ENCODE data around the gene ABHD8. TPM values are rescaled to one million over a fixed set of nuclear protein-coding genes. Genes with fewer than 3 reads are reported as not detected.

Gene ABHD8
- total RNA-seq, 2 donors from 2014 or later, result 11.8 to 15.8 TPM

- DNase-seq (ENCODE audit: low spot score), result no peak
Observed at GRCh38 chr19:17293605-17294004, 9.6 kb downstream of the ABHD8 start.

GRCh38 chr19:17292301-17293074 is 10.7 kb downstream of the ABHD8 start:
- Histone ChIP-seq H3K27me3 (no peaks in the 10 kb centered on the region), H3K9me3 (no peaks in the 10 kb centered on the region), H3K36me3 (no peaks in the 10 kb centered on the region), H3K4me1 (peaks cover 0 to 17% of the 10 kb centered on the region in 2 donors), H3K27ac (peak overlapping the region; percentile 50 to 53), H3K4me3 (peak overlapping the region; percentile 20 to 56)
- TF ChIP-seq CTCF (IDR thresholded peaks at IDR 0.05), result peak; percentile 50 to 73
- peak; percentile 82 for DNase-seq (ENCODE audit: low spot score)

More at GRCh38 chr19:17293605-17294004, 9.6 kb downstream of the ABHD8 start:
- Histone ChIP-seq H3K4me3 (no peak overlapping the region), H3K36me3 (peaks cover 6% of the 10 kb centered on the region), H3K4me1 (peaks cover 0 to 17% of the 10 kb centered on the region in 2 donors), H3K27me3 (no peaks in the 10 kb centered on the region), H3K27ac (no peak overlapping the region), H3K9me3 (no peaks in the 10 kb centered on the region)
- TF ChIP-seq CTCF (IDR thresholded peaks at IDR 0.05), result no peak

- no peak overlapping the region for H3K27ac ChIP-seq
- no peaks in the 10 kb centered on the region for H3K27me3 ChIP-seq
- peak in 1 of 2 donors; percentile 26 for TF ChIP-seq CTCF (IDR thresholded peaks at IDR 0.05)
- no peaks in the 10 kb centered on the region for H3K36me3 ChIP-seq
- peaks cover 0 to 17% of the 10 kb centered on the region in 2 donors for H3K4me1 ChIP-seq
- DNase-seq (ENCODE audit: low spot score), result no peak
- no peaks in the 10 kb centered on the region for H3K9me3 ChIP-seq
- H3K4me3 ChIP-seq, result peak overlapping the region in 1 of 2 donors; percentile 25
Observed at GRCh38 chr19:17289489-17289888, 13.7 kb downstream of the ABHD8 start.

GRCh38 chr19:17286752-17287151 is 16.5 kb downstream of the ABHD8 start:
- Histone ChIP-seq H3K27ac (no peak overlapping the region), H3K36me3 (no peaks in the 10 kb centered on the region), H3K4me1 (peaks cover 0 to 18% of the 10 kb centered on the region in 2 donors), H3K4me3 (no peak overlapping the region), H3K27me3 (peaks cover 2 to 6% of the 10 kb centered on the region in 2 donors), H3K9me3 (no peaks in the 10 kb centered on the region)
- TF ChIP-seq CTCF (IDR thresholded peaks at IDR 0.05), result no peak
- DNase-seq (ENCODE audit: low spot score), result no peak

GRCh38 chr19:17286263-17286662 is 17.0 kb downstream of the ABHD8 start:
- Histone ChIP-seq H3K27me3 (peaks cover 6 to 7% of the 10 kb centered on the region in 2 donors), H3K27ac (no peak overlapping the region), H3K9me3 (no peaks in the 10 kb centered on the region), H3K4me1 (peaks cover 0 to 23% of the 10 kb centered on the region in 2 donors), H3K36me3 (no peaks in the 10 kb centered on the region), H3K4me3 (no peak overlapping the region)
- TF ChIP-seq CTCF (IDR thresholded peaks at IDR 0.05), result no peak
- no peak for DNase-seq (ENCODE audit: low spot score)
